Mesenteric fat pad (tissue), 1 donor: ENCODE measurements around the gene ADCYAP1R1. TPM values are rescaled to one million over a fixed set of nuclear protein-coding genes. Genes with fewer than 3 reads are reported as not detected.

ENCODE experiments used
- DNase-seq: peaks from one replicate; pipeline ENCODE4 v3.0.0-alpha.2; 2020; ENCODE audit warnings: low spot score
- total RNA-seq: library from RNA; stranded (reverse); fragmentation: NEBNext Ultra II Directional; extraction: Animal tissue kit (Norgen Biotek cat#: 25700); gene quantifications from one replicate; pipeline ENCODE4 v1.2.1, GENCODE V29; 2021
- donor health status: DM: yes; HTN: yes; CAD: no.

The ADCYAP1R1 gene
- total RNA-seq, 1 donor from 2014 or later, result 2.5 TPM

GRCh38 chr7:31104361-31105255, 52.5 kb downstream of the ADCYAP1R1 start:
- DNase-seq, result peak; percentile 84

GRCh38 chr7:31105256-31105950, 53.3 kb downstream of the ADCYAP1R1 start:
- DNase-seq, result peak; percentile 49

GRCh38 chr7:31106303-31107105, 54.4 kb downstream of the ADCYAP1R1 start:
- peak; percentile 87 for DNase-seq

GRCh38 chr7:31107106-31108090, 55.3 kb downstream of the ADCYAP1R1 start:
- peak; percentile 68 for DNase-seq

- DNase-seq, result peak; percentile 55
Measured at GRCh38 chr7:31108097-31108657, 56.1 kb downstream of the ADCYAP1R1 start.

GRCh38 chr7:31109751-31110150, 57.6 kb downstream of the ADCYAP1R1 start:
- peak; percentile 28 for DNase-seq

- no peak for DNase-seq
Measured at GRCh38 chr7:31110331-31111108, 58.4 kb downstream of the ADCYAP1R1 start.

GRCh38 chr7:31111109-31111451, 59.0 kb downstream of the ADCYAP1R1 start:
- DNase-seq, result peak; percentile 41

- DNase-seq, result no peak
Measured at GRCh38 chr7:31113660-31114059, 61.6 kb downstream of the ADCYAP1R1 start.

GRCh38 chr7:31114593-31115343, 62.7 kb downstream of the ADCYAP1R1 start:
- no peak for DNase-seq

- DNase-seq, result no peak
Measured at GRCh38 chr7:31116615-31117014, 64.5 kb downstream of the ADCYAP1R1 start.

- DNase-seq, result peak; percentile 57
Measured at GRCh38 chr7:31119249-31119648, 67.1 kb downstream of the ADCYAP1R1 start.

- peak; percentile 49 for DNase-seq
Measured at GRCh38 chr7:31120800-31121513, 68.8 kb downstream of the ADCYAP1R1 start.

GRCh38 chr7:31121601-31122000, 69.5 kb downstream of the ADCYAP1R1 start:
- DNase-seq, result peak; percentile 65

- DNase-seq, result peak; percentile 60
Measured at GRCh38 chr7:31122649-31123058, 70.5 kb downstream of the ADCYAP1R1 start.

GRCh38 chr7:31123321-31123720, 71.2 kb downstream of the ADCYAP1R1 start:
- DNase-seq, result peak; percentile 85

GRCh38 chr7:31123726-31124125, 71.6 kb downstream of the ADCYAP1R1 start:
- no peak for DNase-seq

- peak; percentile 67 for DNase-seq
Measured at GRCh38 chr7:31125171-31125570, 73.1 kb downstream of the ADCYAP1R1 start.
